ENCODE results near the gene UBE2A. TPM values are rescaled to one million over a fixed set of nuclear protein-coding genes. Genes with fewer than 3 reads are reported as not detected.

UBE2A gene
- total and polyA plus RNA-seq, 3 experiments from 2014 or later: 50.1 to 70.8 (median 67.7) TPM

- H3K4me1 Mint-ChIP-seq: peaks cover 0 to 5% (median 3%) of the 10 kb centered on the region in 3 donors
- Histone ChIP-seq H3K27me3 (ENCODE audit: insufficient read depth, low read length, poor library complexity, severe bottlenecking) (no peaks in the 10 kb centered on the region), H3K27ac (ENCODE audit: low read depth, low read length) (no peak overlapping the region), H3K4me3 (ENCODE audit: low read length) (no peak overlapping the region), H3K36me3 (ENCODE audit: insufficient read depth, low read length) (no peaks in the 10 kb centered on the region), H3K4me1 (ENCODE audit: insufficient read depth, low read length) (no peaks in the 10 kb centered on the region), H3K9me3 (ENCODE audit: low read length) (no peaks in the 10 kb centered on the region)
- no peak for DNase-seq
- peaks cover 0 to 31% (median 9%) of the 10 kb centered on the region in 3 donors for H3K36me3 Mint-ChIP-seq
- ChIA-PET CTCF (interaction anchor here (0.6 kb wide), 1 partner anchor 61 kb away, joined by 3 read pairs; no protein-coding TSS in a partner anchor), POLR2A (no interaction called here)
- H3K9me3 Mint-ChIP-seq: no peaks in the 10 kb centered on the region
- no peak overlapping the region for H3K4me3 Mint-ChIP-seq
- H3K27me3 Mint-ChIP-seq: no peaks in the 10 kb centered on the region
- peak overlapping the region in 4 of 8 donors; percentile 6 to 54 (median 38) for H3K27ac Mint-ChIP-seq
Observed at GRCh38 chrX:119617517-119618164, 43.3 kb downstream of the UBE2A start.

GRCh38 chrX:119618439-119618838 lies 44.1 kb downstream of the UBE2A start:
- POLR2A ChIA-PET: no interaction called here

GRCh38 chrX:119622356-119623232 lies 48.2 kb downstream of the UBE2A start:
- no peak for DNase-seq
- H3K4me3 Mint-ChIP-seq: no peak overlapping the region
- Histone ChIP-seq H3K27me3 (ENCODE audit: insufficient read depth, low read length, poor library complexity, severe bottlenecking) (no peaks in the 10 kb centered on the region), H3K27ac (ENCODE audit: low read depth, low read length) (no peak overlapping the region), H3K4me1 (ENCODE audit: insufficient read depth, low read length) (no peaks in the 10 kb centered on the region), H3K36me3 (ENCODE audit: insufficient read depth, low read length) (no peaks in the 10 kb centered on the region), H3K9me3 (ENCODE audit: low read length) (no peaks in the 10 kb centered on the region), H3K4me3 (ENCODE audit: low read length) (no peak overlapping the region)
- H3K27ac Mint-ChIP-seq: peak overlapping the region in 4 of 8 donors; percentile 38 to 87 (median 53)
- ChIA-PET POLR2A (no interaction called here), CTCF (interaction anchor here (2.7 kb wide), 1 partner anchor 13 kb away, joined by 6 read pairs; no protein-coding TSS in a partner anchor)
- H3K4me1 Mint-ChIP-seq: peaks cover 0 to 3% (median 3%) of the 10 kb centered on the region in 3 donors
- H3K27me3 Mint-ChIP-seq: no peaks in the 10 kb centered on the region
- H3K36me3 Mint-ChIP-seq: peaks cover 0 to 64% (median 12%) of the 10 kb centered on the region in 3 donors
- H3K9me3 Mint-ChIP-seq: no peaks in the 10 kb centered on the region

More at GRCh38 chrX:119618439-119618838, 44.1 kb downstream of the UBE2A start:
- DNase-seq: no peak
- H3K4me1 Mint-ChIP-seq: peaks cover 0 to 5% (median 3%) of the 10 kb centered on the region in 3 donors
- Histone ChIP-seq H3K27me3 (ENCODE audit: insufficient read depth, low read length, poor library complexity, severe bottlenecking) (no peaks in the 10 kb centered on the region), H3K36me3 (ENCODE audit: insufficient read depth, low read length) (no peaks in the 10 kb centered on the region), H3K4me3 (ENCODE audit: low read length) (no peak overlapping the region), H3K4me1 (ENCODE audit: insufficient read depth, low read length) (no peaks in the 10 kb centered on the region), H3K9me3 (ENCODE audit: low read length) (no peaks in the 10 kb centered on the region), H3K27ac (ENCODE audit: low read depth, low read length) (no peak overlapping the region)
- no peaks in the 10 kb centered on the region for H3K27me3 Mint-ChIP-seq
- no peak overlapping the region for H3K4me3 Mint-ChIP-seq
- peaks cover 0 to 36% (median 9%) of the 10 kb centered on the region in 3 donors for H3K36me3 Mint-ChIP-seq
- H3K9me3 Mint-ChIP-seq: no peaks in the 10 kb centered on the region
- CTCF ChIA-PET: no interaction called here
- H3K27ac Mint-ChIP-seq: peak overlapping the region in 2 of 8 donors; percentile 54 to 55

- Mint-ChIP-seq H3K36me3 (peaks cover 3 to 63% (median 13%) of the 10 kb centered on the region in 3 donors), H3K4me3 (no peak overlapping the region), H3K4me1 (peaks cover 0 to 3% (median 3%) of the 10 kb centered on the region in 3 donors), H3K27me3 (no peaks in the 10 kb centered on the region), H3K9me3 (no peaks in the 10 kb centered on the region), H3K27ac (peak overlapping the region in 1 of 8 donors; percentile 11)
- H3K4me1 ChIP-seq (ENCODE audit: insufficient read depth, low read length): no peaks in the 10 kb centered on the region
- POLR2A ChIA-PET: no interaction called here
- CTCF ChIA-PET: interaction anchor here (2.7 kb wide), 1 partner anchor 14 kb away, joined by 6 read pairs; no protein-coding TSS in a partner anchor
- no peaks in the 10 kb centered on the region for H3K9me3 ChIP-seq (ENCODE audit: low read length)
- no peaks in the 10 kb centered on the region for H3K36me3 ChIP-seq (ENCODE audit: insufficient read depth, low read length)
- DNase-seq: no peak
- H3K27me3 ChIP-seq (ENCODE audit: insufficient read depth, low read length, poor library complexity, severe bottlenecking): no peaks in the 10 kb centered on the region
- H3K27ac ChIP-seq (ENCODE audit: low read depth, low read length): no peak overlapping the region
- H3K4me3 ChIP-seq (ENCODE audit: low read length): no peak overlapping the region
Observed at GRCh38 chrX:119624417-119624816, 50.1 kb downstream of the UBE2A start.

- H3K9me3 Mint-ChIP-seq: no peaks in the 10 kb centered on the region
- no peaks in the 10 kb centered on the region for H3K27me3 Mint-ChIP-seq
- H3K4me1 ChIP-seq (ENCODE audit: insufficient read depth, low read length): no peaks in the 10 kb centered on the region
- no peak overlapping the region for H3K27ac ChIP-seq (ENCODE audit: low read depth, low read length)
- ChIA-PET POLR2A (no interaction called here), CTCF (interaction anchor here (2.7 kb wide), 1 partner anchor 15 kb away, joined by 6 read pairs; no protein-coding TSS in a partner anchor)
- peaks cover 0 to 3% (median under 1%) of the 10 kb centered on the region in 3 donors for H3K4me1 Mint-ChIP-seq
- H3K9me3 ChIP-seq (ENCODE audit: low read length): no peaks in the 10 kb centered on the region
- no peaks in the 10 kb centered on the region for H3K27me3 ChIP-seq (ENCODE audit: insufficient read depth, low read length, poor library complexity, severe bottlenecking)
- H3K4me3 ChIP-seq (ENCODE audit: low read length): no peak overlapping the region
- H3K36me3 ChIP-seq (ENCODE audit: insufficient read depth, low read length): no peaks in the 10 kb centered on the region
- peaks cover 4 to 60% (median 12%) of the 10 kb centered on the region in 3 donors for H3K36me3 Mint-ChIP-seq
- H3K4me3 Mint-ChIP-seq: peak overlapping the region in 1 of 7 donors; percentile 54
- DNase-seq: no peak
- peak overlapping the region in 4 of 8 donors; percentile 11 to 92 (median 38) for H3K27ac Mint-ChIP-seq
Observed at GRCh38 chrX:119624951-119625668, 50.7 kb downstream of the UBE2A start.

GRCh38 chrX:119625843-119626242 lies 51.5 kb downstream of the UBE2A start:
- Mint-ChIP-seq H3K36me3 (peaks cover 4 to 66% (median 12%) of the 10 kb centered on the region in 3 donors), H3K9me3 (no peaks in the 10 kb centered on the region), H3K4me3 (no peak overlapping the region), H3K27ac (peak overlapping the region in 4 of 8 donors; percentile 40 to 79 (median 42)), H3K4me1 (peaks cover 0 to 3% (median 0%) of the 10 kb centered on the region in 3 donors), H3K27me3 (no peaks in the 10 kb centered on the region)
- POLR2A ChIA-PET: no interaction called here
- Histone ChIP-seq H3K4me1 (ENCODE audit: insufficient read depth, low read length) (no peaks in the 10 kb centered on the region), H3K27me3 (ENCODE audit: insufficient read depth, low read length, poor library complexity, severe bottlenecking) (no peaks in the 10 kb centered on the region), H3K27ac (ENCODE audit: low read depth, low read length) (no peak overlapping the region), H3K36me3 (ENCODE audit: insufficient read depth, low read length) (peaks cover 6% of the 10 kb centered on the region), H3K9me3 (ENCODE audit: low read length) (no peaks in the 10 kb centered on the region), H3K4me3 (ENCODE audit: low read length) (no peak overlapping the region)
- CTCF ChIA-PET: no interaction called here
- DNase-seq: no peak
